IMR-90 (cell line): ENCODE results near the gene LRRC15. TPM values are rescaled to one million over a fixed set of nuclear protein-coding genes. Genes with fewer than 3 reads are reported as not detected.

Experiments
- ATAC-seq: fragments of 200-7000 bp; cut with Tn5 transposase; 2 replicates; pipeline ENCODE4 v1.9.1; 2020; ENCODE audit warnings: low read depth, mild to moderate bottlenecking, moderate library complexity
- BruUV-seq: library from RNA; stranded (reverse); fragments of 400-500 nt; replicated peaks from 2 replicates; lab custom pipeline; 2021; lab: Mats Ljungman, UMichigan
- CTCF ChIA-PET: fragments of 300-600 bp; formaldehyde crosslinking; extraction: SDS; loops from one replicate; lab custom pipeline; 2021; ENCODE audit warnings: antibody characterized with exemption; lab: Yijun Ruan, JAX
- POLR2A ChIA-PET: fragments of 300-600 bp; sonication (Branson Sonifier 250); formaldehyde crosslinking; loops from one replicate; lab custom pipeline; 2022; ENCODE audit warnings: antibody characterized with exemption; ENCODE audit not compliant: unreplicated experiment; lab: Charles Lee
- DNase-seq: peaks from one replicate; pipeline ENCODE4 v3.0.0; 2013
- H2AFZ ChIP-seq: replicated peaks from 2 replicates; pipeline ENCODE3; 2013; ENCODE audit warnings: low read length, mild to moderate bottlenecking; ENCODE audit not compliant: poor library complexity
- H2AK5ac ChIP-seq: 2 replicates; pipeline ENCODE4 v1.6.1; 2013; ENCODE audit warnings: low read depth, low read length, inconsistent platforms
- H2AK9ac ChIP-seq: replicated peaks from 2 replicates; pipeline ENCODE3; 2013; ENCODE audit warnings: mild to moderate bottlenecking, low read depth, low read length, moderate library complexity; ENCODE audit not compliant: poor library complexity
- H2BK120ac ChIP-seq: 2 replicates; pipeline ENCODE4 v1.6.1; 2013; ENCODE audit warnings: low read depth, low read length, inconsistent platforms
- H2BK15ac ChIP-seq: 3 replicates; pipeline ENCODE4 v1.6.1; 2013; ENCODE audit warnings: low read depth, low read length, inconsistent platforms
- H2BK20ac ChIP-seq: 2 replicates; pipeline ENCODE4 v1.6.1; 2013; ENCODE audit warnings: low read depth, mild to moderate bottlenecking, inconsistent platforms, low read length, moderate library complexity
- H2BK5ac ChIP-seq: 2 replicates; pipeline ENCODE4 v1.6.1; 2013; ENCODE audit warnings: mild to moderate bottlenecking, low read depth, low read length, inconsistent platforms; ENCODE audit not compliant: poor library complexity, severe bottlenecking
- H3K14ac ChIP-seq: replicated peaks from 2 replicates; pipeline ENCODE4 v1.6.1; 2013; ENCODE audit warnings: low read depth, low read length, inconsistent platforms
- H3K18ac ChIP-seq: 2 replicates; pipeline ENCODE4 v1.6.1; 2013; ENCODE audit warnings: low read depth, low read length, control low read depth
- H3K23ac ChIP-seq: 2 replicates; pipeline ENCODE4 v1.6.1; 2013; ENCODE audit warnings: low read depth, low read length, inconsistent platforms
- H3K27ac ChIP-seq: 2 replicates; pipeline ENCODE4 v1.5.1; 2013; ENCODE audit warnings: mild to moderate bottlenecking, control low read depth, low read length; ENCODE audit not compliant: insufficient read depth
- H3K27me3 ChIP-seq: 2 replicates; pipeline ENCODE4 v1.6.1; 2013; ENCODE audit warnings: low read length; ENCODE audit not compliant: control insufficient read depth, insufficient read depth
- H3K36me3 ChIP-seq: 2 replicates; pipeline ENCODE4 v1.6.1; 2013; ENCODE audit warnings: low read length, mixed read lengths; ENCODE audit not compliant: control insufficient read depth, insufficient read depth
- H3K4ac ChIP-seq: 2 replicates; pipeline ENCODE4 v1.6.1; 2013; ENCODE audit warnings: low read depth, low read length, inconsistent platforms
- H3K4me1 ChIP-seq: 2 replicates; pipeline ENCODE4 v1.6.1; 2013; ENCODE audit warnings: low read length, mixed read lengths; ENCODE audit not compliant: control insufficient read depth, insufficient read depth
- H3K4me2 ChIP-seq: 2 replicates; pipeline ENCODE4 v1.6.1; 2013; ENCODE audit warnings: low read depth, mild to moderate bottlenecking, control low read depth, low read length, moderate library complexity
- H3K4me3 ChIP-seq: 2 replicates; pipeline ENCODE4 v1.5.1; 2013; ENCODE audit warnings: low read depth, mild to moderate bottlenecking, control low read depth, low read length, moderate library complexity; ENCODE audit not compliant: insufficient read depth
- H3K56ac ChIP-seq: 2 replicates; pipeline ENCODE4 v1.6.1; 2013; ENCODE audit warnings: low read length, inconsistent platforms; ENCODE audit not compliant: insufficient read depth; ENCODE audit errors: extremely low read depth
- H3K79me1 ChIP-seq, 2 experiments: 2 replicates each; pipeline ENCODE4 v1.6.1; 2013; ENCODE audit warnings: low read length in 2 of 2, inconsistent platforms in 1 of 2, low read depth in 1 of 2
- H3K9ac ChIP-seq: 2 replicates; pipeline ENCODE4 v1.6.1; 2013; ENCODE audit warnings: low read depth, low read length, control low read depth
- H3K9me1 ChIP-seq: 2 replicates; pipeline ENCODE4 v1.6.1; 2013; ENCODE audit warnings: low read length, inconsistent platforms; ENCODE audit not compliant: insufficient read depth
- H3K9me3 ChIP-seq: 2 replicates; pipeline ENCODE4 v1.6.1; 2013; ENCODE audit warnings: low read length; ENCODE audit not compliant: control insufficient read depth, insufficient read depth
- H4K20me1 ChIP-seq: 2 replicates; pipeline ENCODE4 v1.6.1; 2013; ENCODE audit warnings: low read length, inconsistent platforms; ENCODE audit not compliant: insufficient read depth
- H4K5ac ChIP-seq: 2 replicates; pipeline ENCODE4 v1.6.1; 2013; ENCODE audit warnings: mild to moderate bottlenecking, low read depth, low read length, control low read depth
- H4K8ac ChIP-seq, 2 experiments: 2 replicates each; pipeline ENCODE4 v1.6.1; 2013; ENCODE audit warnings: low read depth in 2 of 2, low read length in 2 of 2, control low read depth in 1 of 2, inconsistent platforms in 1 of 2
- H4K91ac ChIP-seq: 2 replicates; pipeline ENCODE4 v1.6.1; 2013; ENCODE audit warnings: low read depth, low read length, inconsistent platforms; ENCODE audit not compliant: insufficient read depth
- POLR2A ChIP-seq: IDR thresholded peaks from 2 replicates; pipeline ENCODE4 v1.6.1; 2012; ENCODE audit warnings: mild to moderate bottlenecking, low read depth, low read length
- RAD21 ChIP-seq: IDR thresholded peaks from 2 replicates; pipeline ENCODE4 v1.6.1; 2012; ENCODE audit warnings: low read length, improper control_type of control experiment
- SMC3 ChIP-seq: fragments of 150-350 bp; IDR thresholded peaks from 2 replicates; pipeline ENCODE4 v1.6.1; 2016; ENCODE audit warnings: low read depth, mild to moderate bottlenecking, antibody characterized with exemption, low read length, moderate library complexity
- WGBS, 2 experiments: methylation state at CpG; one replicate each; pipeline versions ENCODE4 v1.1.5 to v1.1.7; 2013; ENCODE audit warnings: missing lambda C conversion rate in 2 of 2; ENCODE audit not compliant: insufficient read length in 1 of 2; ENCODE audit errors: extremely low coverage in 2 of 2; 5-methylcytosine and 5-hydroxymethylcytosine counted together
- dilution Hi-C: fragments of 300-500 bp; cut with HindIII; formaldehyde crosslinking; loops from one replicate; pipeline ENCODE4 v1.14.3; 2018; ENCODE audit warnings: low sequenced_read_pairs; ENCODE audit not compliant: unreplicated experiment
- in situ Hi-C: fragments of 300-500 bp; cut with MboI; formaldehyde crosslinking; loops from 3 replicates; pipeline ENCODE4 v1.14.3; 2019; ENCODE audit warnings: low sequenced_read_pairs, inconsistent platforms, mixed read lengths
- intact Hi-C: fragments of 100-400 bp; cut with micrococcal nuclease; formaldehyde crosslinking; loops from 2 replicates; pipeline ENCODE4 v1.10.0; 2022
- polyA plus RNA-seq, 3 experiments: library from polyadenylated mRNA; depleted of rRNA; stranded (reverse); fragments of >200 nt; gene quantifications; 2 replicates each; pipeline ENCODE4 v1.2.3, GENCODE V29; 2012; ENCODE audit warnings: low replicate concordance in 1 of 3
- total RNA-seq: library from RNA; depleted of rRNA; stranded (reverse); fragments of >200 nt; gene quantifications from 2 replicates; pipeline ENCODE4 v1.2.3, GENCODE V29; 2012
- TF ChIP-seq, protein P1 (sequence below): conservative IDR thresholded peaks from 2 replicates; pipeline ENCODE4 v1.5.1; 2012; ENCODE audit warnings: mild to moderate bottlenecking, low read depth, low read length, improper control_type of control experiment

LRRC15 gene
- total and polyA plus RNA-seq, 2 of the 4 experiments (the other 2 are of a cell fraction) = 2.5 to 9.0 TPM

DNA sequence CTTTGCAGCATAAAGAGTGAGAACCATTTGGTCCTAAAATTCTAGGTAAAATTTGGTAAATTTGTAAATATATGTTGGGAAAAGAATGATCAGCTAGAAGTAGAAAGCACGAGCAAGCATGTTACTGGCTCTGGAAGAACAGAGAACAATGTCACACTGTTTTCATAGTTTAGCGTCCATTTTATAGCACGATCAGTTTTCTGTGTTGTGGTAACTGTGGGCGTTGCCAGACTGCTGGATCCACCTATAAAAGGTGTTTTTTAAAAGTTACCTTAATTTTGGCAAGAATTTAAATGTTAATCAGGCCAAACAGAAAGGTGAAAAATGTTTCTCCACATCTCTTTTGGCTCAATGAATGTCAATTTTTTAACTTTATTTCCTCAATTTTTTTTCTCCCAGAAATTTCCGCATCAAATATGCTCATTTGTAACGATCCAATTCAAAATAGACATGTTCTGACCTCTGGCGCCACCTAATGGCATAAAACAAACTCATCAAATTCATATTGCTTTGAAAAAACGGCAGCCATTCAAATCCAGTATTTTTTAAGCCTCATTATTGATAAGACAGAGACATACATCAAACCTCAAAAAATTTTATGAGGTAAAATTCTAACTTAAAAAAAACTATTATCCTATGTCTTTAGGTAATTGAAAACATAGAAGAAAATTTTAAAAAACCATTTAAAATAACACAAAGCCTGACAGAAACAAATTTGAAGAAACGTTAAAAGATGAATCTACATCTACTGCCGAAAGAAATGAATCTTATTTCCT, 35.0 kb upstream of the LRRC15 start:
- no peak for ATAC-seq
- H3K9me1 ChIP-seq = no peaks in the 10 kb centered on the region
- no peak overlapping the region for H2BK5ac ChIP-seq
- H4K20me1 ChIP-seq = no peaks in the 10 kb centered on the region; the same call in 1 of the 2 replicates
- no peaks in the 10 kb centered on the region for H3K9me3 ChIP-seq
- peaks cover 14% of the 10 kb centered on the region for H3K36me3 ChIP-seq
- intact Hi-C loops = loop anchor here (1.0 to 10.0 kb wide), 4 partner anchors 60 to 624 kb away; partner anchors contain the start of gene HES1
- no peak overlapping the region for H3K18ac ChIP-seq
- no peak overlapping the region for H3K9ac ChIP-seq
- no peak overlapping the region for H4K5ac ChIP-seq
- no peak overlapping the region for H4K91ac ChIP-seq
- no peak overlapping the region for H2AFZ ChIP-seq
- no peak overlapping the region for H3K23ac ChIP-seq
- no peak overlapping the region for H4K8ac ChIP-seq
- H2AK5ac ChIP-seq = no peak overlapping the region
- H3K27ac ChIP-seq = no peak overlapping the region
- H3K4ac ChIP-seq = no peak overlapping the region
- no peak overlapping the region for H2BK120ac ChIP-seq
- peaks cover 5 to 10% of the 10 kb centered on the region in 2 experiments; a peak in 3 of 4 replicates for H3K79me1 ChIP-seq
- no peak overlapping the region for H2BK20ac ChIP-seq
- in situ Hi-C loops = loop anchor here (5.0 kb wide), 1 partner anchor 67 kb away; no protein-coding TSS in a partner anchor
- H3K27me3 ChIP-seq = no peaks in the 10 kb centered on the region
- no peak overlapping the region for H3K56ac ChIP-seq
- POLR2A ChIA-PET = no interaction called here
- CTCF ChIA-PET = interaction anchor here (0.6 to 4.8 kb wide), 5 partner anchors 16 to 74 kb away, joined by 3 to 18 read pairs (median 4); no protein-coding TSS in a partner anchor
- H3K4me3 ChIP-seq = no peak overlapping the region
- H2AK9ac ChIP-seq = no peak overlapping the region
- no peak overlapping the region for H3K4me2 ChIP-seq
- H3K14ac ChIP-seq = no peak overlapping the region
- TF ChIP-seq RAD21 = peak; percentile 69
- TF ChIP-seq POLR2A = no peak
- TF ChIP-seq SMC3 = peak; percentile 57
- TF ChIP-seq, protein P1, sequence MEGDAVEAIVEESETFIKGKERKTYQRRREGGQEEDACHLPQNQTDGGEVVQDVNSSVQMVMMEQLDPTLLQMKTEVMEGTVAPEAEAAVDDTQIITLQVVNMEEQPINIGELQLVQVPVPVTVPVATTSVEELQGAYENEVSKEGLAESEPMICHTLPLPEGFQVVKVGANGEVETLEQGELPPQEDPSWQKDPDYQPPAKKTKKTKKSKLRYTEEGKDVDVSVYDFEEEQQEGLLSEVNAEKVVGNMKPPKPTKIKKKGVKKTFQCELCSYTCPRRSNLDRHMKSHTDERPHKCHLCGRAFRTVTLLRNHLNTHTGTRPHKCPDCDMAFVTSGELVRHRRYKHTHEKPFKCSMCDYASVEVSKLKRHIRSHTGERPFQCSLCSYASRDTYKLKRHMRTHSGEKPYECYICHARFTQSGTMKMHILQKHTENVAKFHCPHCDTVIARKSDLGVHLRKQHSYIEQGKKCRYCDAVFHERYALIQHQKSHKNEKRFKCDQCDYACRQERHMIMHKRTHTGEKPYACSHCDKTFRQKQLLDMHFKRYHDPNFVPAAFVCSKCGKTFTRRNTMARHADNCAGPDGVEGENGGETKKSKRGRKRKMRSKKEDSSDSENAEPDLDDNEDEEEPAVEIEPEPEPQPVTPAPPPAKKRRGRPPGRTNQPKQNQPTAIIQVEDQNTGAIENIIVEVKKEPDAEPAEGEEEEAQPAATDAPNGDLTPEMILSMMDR = peak; percentile 74
- 42% methylated on average over 2 of the region's 10 CpGs; no CpG with 5 or more reads in 1 of the 2 experiments for WGBS, 2 experiments
- peak; percentile 58 for DNase-seq
- dilution Hi-C loops = no loop called here
- no peak overlapping the region for H2BK15ac ChIP-seq
- peaks cover 6% of the 10 kb centered on the region for H3K4me1 ChIP-seq
- BruUV-seq = TSS peak; percentile 68
